HepG2 (cell line): ENCODE results near the gene RPL41. TPM values are rescaled to one million over a fixed set of nuclear protein-coding genes. Genes with fewer than 3 reads are reported as not detected.

Experiments used
- ATF1 ChIP-seq: IDR thresholded peaks from 2 replicates; pipeline ENCODE4 v1.6.1; 2016; ENCODE audit warnings: mild to moderate bottlenecking, control low read depth
- CBX5 ChIP-seq: sonication (generic); formaldehyde crosslinking; IDR thresholded peaks from 2 replicates; pipeline ENCODE4 v1.4.0; 2020; ENCODE audit warnings: missing genetic modification reagents, borderline replicate concordance
- DPF2 ChIP-seq: sonication (generic); formaldehyde crosslinking; IDR thresholded peaks from 2 replicates; pipeline ENCODE4 v1.4.0; 2020; ENCODE audit warnings: mild to moderate bottlenecking, low read depth, missing genetic modification reagents, borderline replicate concordance
- FOXJ3 ChIP-seq: sonication (generic); formaldehyde crosslinking; IDR thresholded peaks from 2 replicates; pipeline ENCODE4 v1.4.0; 2020; ENCODE audit warnings: missing genetic modification reagents, mild to moderate bottlenecking, borderline replicate concordance
- FOXK1 ChIP-seq: sonication (generic); formaldehyde crosslinking; IDR thresholded peaks from 2 replicates; pipeline ENCODE4 v1.4.0; 2020; ENCODE audit warnings: low read depth, missing genetic modification reagents, borderline replicate concordance
- GATAD1 ChIP-seq: IDR thresholded peaks from 2 replicates; pipeline ENCODE4 v1.6.1; 2016; ENCODE audit warnings: missing genetic modification reagents, missing compliant biosample characterization
- HES4 ChIP-seq: sonication (generic); formaldehyde crosslinking; IDR thresholded peaks from 2 replicates; pipeline ENCODE4 v1.9.0; 2021; ENCODE audit warnings: mild to moderate bottlenecking, missing genetic modification reagents, borderline replicate concordance
- HIC2 ChIP-seq: sonication (generic); formaldehyde crosslinking; IDR thresholded peaks from 2 replicates; pipeline ENCODE4 v1.9.0; 2022; ENCODE audit warnings: low read depth, missing genetic modification reagents
- IKZF4 ChIP-seq: sonication (generic); formaldehyde crosslinking; IDR thresholded peaks from 2 replicates; pipeline ENCODE4 v1.5.1; 2020; ENCODE audit warnings: borderline replicate concordance, mild to moderate bottlenecking, low read depth, missing genetic modification reagents; ENCODE audit errors: not compliant biosample characterization
- KLF6 ChIP-seq: IDR thresholded peaks from 2 replicates; pipeline ENCODE4 v1.8.0; 2016; ENCODE audit warnings: missing biosample characterization, missing genetic modification reagents
- MAFF ChIP-seq: IDR thresholded peaks from 2 replicates; pipeline ENCODE4 v1.6.1; 2011; ENCODE audit warnings: low read depth, low read length, improper control_type of control experiment
- MED13 ChIP-seq: sonication (generic); formaldehyde crosslinking; IDR thresholded peaks from 2 replicates; pipeline ENCODE4 v1.5.0; 2020; ENCODE audit warnings: missing genetic modification reagents
- MIER2 ChIP-seq: IDR thresholded peaks from 2 replicates; pipeline ENCODE4 v1.6.1; 2016; ENCODE audit warnings: missing biosample characterization, missing genetic modification reagents
- MTF2 ChIP-seq: sonication (generic); formaldehyde crosslinking; IDR thresholded peaks from 2 replicates; pipeline ENCODE4 v1.5.0; 2020; ENCODE audit warnings: missing genetic modification reagents, borderline replicate concordance
- NBN ChIP-seq: fragments of 450-650 bp; conservative IDR thresholded peaks from 2 replicates; pipeline ENCODE4 v1.6.1; 2017
- SP140L ChIP-seq: sonication (generic); formaldehyde crosslinking; IDR thresholded peaks from 2 replicates; pipeline ENCODE4 v1.4.0; 2020; ENCODE audit warnings: missing genetic modification reagents, borderline replicate concordance
- ZC3H13 ChIP-seq: sonication (generic); formaldehyde crosslinking; IDR thresholded peaks from 2 replicates; pipeline ENCODE4 v1.8.1; 2023; ENCODE audit warnings: mild to moderate bottlenecking, missing genetic modification reagents, moderate library complexity
- ZNF124 ChIP-seq: sonication (generic); formaldehyde crosslinking; IDR thresholded peaks from 2 replicates; pipeline ENCODE4 v1.4.0; 2020; ENCODE audit warnings: missing genetic modification reagents
- ZNF260 ChIP-seq: sonication (generic); formaldehyde crosslinking; IDR thresholded peaks from 2 replicates; pipeline ENCODE4 v1.4.0; 2020; ENCODE audit warnings: missing genetic modification reagents, low read depth, mild to moderate bottlenecking, borderline replicate concordance
- ZNF879 ChIP-seq: sonication (generic); formaldehyde crosslinking; IDR thresholded peaks from 2 replicates; pipeline ENCODE4 v1.8.1; 2023; ENCODE audit warnings: missing genetic modification reagents
- polyA plus RNA-seq, 8 experiments: library from polyadenylated mRNA; depleted of rRNA in 3 of 8; stranded (reverse) in 7 of 8; unstranded in 1 of 8; fragments of >200 nt; fragmentation: Illumina TruSeq in 4 of 8; extraction: Trizol in 4 of 8; gene quantifications; 2 replicates each; pipeline versions ENCODE4 v1.2.1 to v1.2.3, GENCODE V29; 2011 to 2016; ENCODE audit warnings: low read depth in 4 of 8, missing spikeins in 1 of 8, mixed read lengths in 1 of 8; ENCODE audit not compliant: insufficient read depth in 1 of 8
- total RNA-seq, 5 experiments: library from RNA; depleted of rRNA; stranded (reverse); fragments of >200 nt; fragmentation: Illumina TruSeq; extraction: Trizol; gene quantifications; 2 replicates each; pipeline ENCODE4 v1.2.3, GENCODE V29; 2016; ENCODE audit warnings: low read depth in 1 of 5
- TF ChIP-seq, protein P1 (sequence below): sonication (generic); formaldehyde crosslinking; IDR thresholded peaks from 2 replicates; pipeline ENCODE4 v1.4.0; 2020; ENCODE audit warnings: mild to moderate bottlenecking, missing genetic modification reagents
- TF ChIP-seq, protein P2 (sequence below): conservative IDR thresholded peaks from 2 replicates; pipeline ENCODE4 v1.6.1; 2018; ENCODE audit warnings: missing genetic modification reagents
- TF ChIP-seq, protein P3 (sequence below): IDR thresholded peaks from 2 replicates; pipeline ENCODE4 v1.6.1; 2018; ENCODE audit warnings: missing genetic modification reagents

RPL41 gene
- total and polyA plus RNA-seq, 2 of the 13 experiments (the other 11 are each of a cell fraction or from before 2014, with no cell fraction given): 4,012 to 7,670 TPM

GRCh38 chr12:56116267-56117081 is at the start of gene RPL41 (continued):
- TF ChIP-seq DPF2 (CRISPR knock-in tag): no peak
- peak; percentile 53; the same call in 1 of the 2 replicates for TF ChIP-seq FOXK1 (CRISPR knock-in tag)
- TF ChIP-seq CBX5 (CRISPR knock-in tag): peak; percentile 61; the same call in 1 of the 2 replicates
- TF ChIP-seq HIC2 (CRISPR knock-in tag): no peak
- no peak for TF ChIP-seq ZNF879 (CRISPR knock-in tag)
- no peak for TF ChIP-seq MAFF
- TF ChIP-seq FOXJ3 (CRISPR knock-in tag): no peak
- TF ChIP-seq HES4 (CRISPR knock-in tag): no peak
- TF ChIP-seq NBN: no peak
- peak; percentile 72; the same call in 1 of the 2 replicates for TF ChIP-seq MED13 (CRISPR knock-in tag)
- peak; percentile 64; the same call in 1 of the 2 replicates for TF ChIP-seq SP140L (CRISPR knock-in tag)
- no peak for TF ChIP-seq ZNF260 (CRISPR knock-in tag)
- TF ChIP-seq ATF1 (CRISPR knock-in tag): peak; percentile 94
- TF ChIP-seq KLF6 (CRISPR knock-in tag): peak; percentile 92
- TF ChIP-seq, protein P1, sequence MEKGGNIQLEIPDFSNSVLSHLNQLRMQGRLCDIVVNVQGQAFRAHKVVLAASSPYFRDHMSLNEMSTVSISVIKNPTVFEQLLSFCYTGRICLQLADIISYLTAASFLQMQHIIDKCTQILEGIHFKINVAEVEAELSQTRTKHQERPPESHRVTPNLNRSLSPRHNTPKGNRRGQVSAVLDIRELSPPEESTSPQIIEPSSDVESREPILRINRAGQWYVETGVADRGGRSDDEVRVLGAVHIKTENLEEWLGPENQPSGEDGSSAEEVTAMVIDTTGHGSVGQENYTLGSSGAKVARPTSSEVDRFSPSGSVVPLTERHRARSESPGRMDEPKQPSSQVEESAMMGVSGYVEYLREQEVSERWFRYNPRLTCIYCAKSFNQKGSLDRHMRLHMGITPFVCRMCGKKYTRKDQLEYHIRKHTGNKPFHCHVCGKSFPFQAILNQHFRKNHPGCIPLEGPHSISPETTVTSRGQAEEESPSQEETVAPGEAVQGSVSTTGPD (CRISPR knock-in tag): no peak
- peak; percentile 90; the same call in 1 of the 2 replicates for TF ChIP-seq ZNF124 (CRISPR knock-in tag)
- TF ChIP-seq MTF2 (CRISPR knock-in tag): 0 out of 2 replicates have a peak, but pooled peaks have one; percentile 26
- no peak for TF ChIP-seq IKZF4 (CRISPR knock-in tag)
- TF ChIP-seq GATAD1 (CRISPR knock-in tag): peak; percentile 62; the same call in 1 of the 2 replicates
- TF ChIP-seq, protein P2, sequence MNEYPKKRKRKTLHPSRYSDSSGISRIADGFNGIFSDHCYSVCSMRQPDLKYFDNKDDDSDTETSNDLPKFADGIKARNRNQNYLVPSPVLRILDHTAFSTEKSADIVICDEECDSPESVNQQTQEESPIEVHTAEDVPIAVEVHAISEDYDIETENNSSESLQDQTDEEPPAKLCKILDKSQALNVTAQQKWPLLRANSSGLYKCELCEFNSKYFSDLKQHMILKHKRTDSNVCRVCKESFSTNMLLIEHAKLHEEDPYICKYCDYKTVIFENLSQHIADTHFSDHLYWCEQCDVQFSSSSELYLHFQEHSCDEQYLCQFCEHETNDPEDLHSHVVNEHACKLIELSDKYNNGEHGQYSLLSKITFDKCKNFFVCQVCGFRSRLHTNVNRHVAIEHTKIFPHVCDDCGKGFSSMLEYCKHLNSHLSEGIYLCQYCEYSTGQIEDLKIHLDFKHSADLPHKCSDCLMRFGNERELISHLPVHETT (CRISPR knock-in tag): 0 out of 2 replicates have a peak, but pooled peaks have one; percentile 59
- TF ChIP-seq ZC3H13 (CRISPR knock-in tag): no peak
- TF ChIP-seq MIER2: no peak; the same call in 1 of the 2 replicates
- TF ChIP-seq, protein P3, sequence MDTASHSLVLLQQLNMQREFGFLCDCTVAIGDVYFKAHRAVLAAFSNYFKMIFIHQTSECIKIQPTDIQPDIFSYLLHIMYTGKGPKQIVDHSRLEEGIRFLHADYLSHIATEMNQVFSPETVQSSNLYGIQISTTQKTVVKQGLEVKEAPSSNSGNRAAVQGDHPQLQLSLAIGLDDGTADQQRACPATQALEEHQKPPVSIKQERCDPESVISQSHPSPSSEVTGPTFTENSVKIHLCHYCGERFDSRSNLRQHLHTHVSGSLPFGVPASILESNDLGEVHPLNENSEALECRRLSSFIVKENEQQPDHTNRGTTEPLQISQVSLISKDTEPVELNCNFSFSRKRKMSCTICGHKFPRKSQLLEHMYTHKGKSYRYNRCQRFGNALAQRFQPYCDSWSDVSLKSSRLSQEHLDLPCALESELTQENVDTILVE (CRISPR knock-in tag): peak; percentile 80; the same call in 1 of the 2 replicates
